Amniotic stem cell (primary cell): ENCODE measurements around the gene FAP.

Experiments
- DNase-seq: peaks from one replicate; lab custom pipeline; 2025; lab: John Stamatoyannopoulos, UW

The FAP gene

GRCh38 chr2:162243294-162243693 lies at the start of gene FAP:
FAP (minus strand) TSS chr2:162243445; CDS start chr2:162243327, 118 bp downstream.
- peak; percentile 78 for DNase-seq

- DNase-seq, result no peak
These were observed 48.5 kb upstream of the FAP start for GRCh38 chr2:162291748-162292147.

GRCh38 chr2:162282765-162283425 lies 39.6 kb upstream of the FAP start:
- DNase-seq, result no peak

GRCh38 chr2:162280654-162281053 lies 37.4 kb upstream of the FAP start:
- no peak for DNase-seq

GRCh38 chr2:162277381-162277780 lies 34.1 kb upstream of the FAP start:
- DNase-seq, result no peak

- no peak for DNase-seq
These were observed 24.8 kb upstream of the FAP start for GRCh38 chr2:162267996-162268395.

- no peak for DNase-seq
These were observed 24.3 kb upstream of the FAP start for GRCh38 chr2:162267496-162267895.

GRCh38 chr2:162266460-162266760 lies 23.2 kb upstream of the FAP start:
- no peak for DNase-seq

GRCh38 chr2:162265666-162266459 lies 22.6 kb upstream of the FAP start:
- DNase-seq, result no peak

GRCh38 chr2:162261032-162261945 lies 18.0 kb upstream of the FAP start:
- peak; percentile 42 for DNase-seq

GRCh38 chr2:162258686-162259085 lies 15.4 kb upstream of the FAP start:
- no peak for DNase-seq

- DNase-seq, result no peak
These were observed 14.9 kb upstream of the FAP start for GRCh38 chr2:162258169-162258568.

- DNase-seq, result no peak
These were observed 14.2 kb upstream of the FAP start for GRCh38 chr2:162257425-162257824.

GRCh38 chr2:162256591-162256991 lies 13.3 kb upstream of the FAP start:
- DNase-seq, result no peak

GRCh38 chr2:162254236-162254871 lies 11.1 kb upstream of the FAP start:
- DNase-seq, result no peak

GRCh38 chr2:162253435-162253834 lies 10.2 kb upstream of the FAP start:
- DNase-seq, result no peak

- DNase-seq, result no peak
These were observed 8.9 kb upstream of the FAP start for GRCh38 chr2:162252153-162252552.

GRCh38 chr2:162245781-162246180 lies 2.5 kb upstream of the FAP start:
- DNase-seq, result no peak

GRCh38 chr2:162245061-162245460 lies 1.8 kb upstream of the FAP start:
- DNase-seq, result no peak

- peak; percentile 68 for DNase-seq
These were observed 1.3 kb upstream of the FAP start for GRCh38 chr2:162244541-162245031.

GRCh38 chr2:162243715-162244114 lies 470 bp upstream of the FAP start:
- DNase-seq, result no peak
